ENCODE measurements around the gene TAOK3.
"Not testable (repeated sequence)": the region's sequence is repeated elsewhere in the genome, so short reads cannot be mapped to it uniquely, and the experiment has no call there.

The TAOK3 gene

GRCh38 chr12:118372541-118373495 is at the start of gene TAOK3:
TAOK3 (minus strand) TSS chr12:118372907; CDS start chr12:118255567, 117,340 bp downstream.
- peak; percentile 95 to 96 for DNase-seq

DNA sequence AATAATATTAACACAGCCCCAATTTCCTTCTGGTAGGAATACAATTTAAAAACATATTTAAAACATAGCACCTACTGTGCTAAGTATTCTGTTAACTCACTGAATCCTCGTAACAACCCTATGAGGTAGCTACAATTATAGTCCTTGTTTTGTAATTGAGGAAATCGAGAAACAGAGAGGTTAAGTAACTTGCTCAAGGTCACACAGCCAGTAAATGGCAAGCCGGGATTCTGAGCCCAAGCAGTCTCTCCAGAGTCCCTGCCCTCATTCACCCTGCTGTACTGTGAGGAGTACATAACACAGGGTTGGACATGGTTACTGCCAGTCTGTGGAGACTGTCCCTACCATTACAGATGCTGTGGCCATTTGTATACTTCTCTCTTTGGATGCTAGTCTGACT is 48.0 kb upstream of the TAOK3 start:
- no peak for DNase-seq

- DNase-seq, result no peak
Measured at GRCh38 chr12:118418385-118419057, 45.8 kb upstream of the TAOK3 start.

- DNase-seq, result no peak
Measured at GRCh38 chr12:118417942-118418341, 45.2 kb upstream of the TAOK3 start.

DNA sequence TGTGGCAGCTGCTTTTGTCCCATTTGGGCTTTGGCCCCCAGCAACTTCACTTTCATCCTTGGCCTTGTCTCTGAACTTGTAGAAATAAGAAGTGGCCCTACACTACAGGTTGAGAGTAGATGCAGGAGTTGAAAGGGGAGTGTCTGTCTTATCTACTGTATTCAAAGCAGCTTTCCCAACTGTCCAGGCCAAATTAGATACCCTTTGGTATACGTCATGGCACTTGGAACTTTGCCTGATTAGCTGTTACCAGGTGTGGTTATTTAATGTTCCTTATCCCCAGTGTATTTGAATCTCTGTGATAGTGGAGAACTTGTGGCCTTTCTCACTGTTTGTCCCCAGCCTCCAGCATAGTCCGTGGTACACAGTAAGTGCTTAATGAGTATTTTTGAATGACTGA is 37.1 kb upstream of the TAOK3 start:
- no peak for DNase-seq

- DNase-seq, result not testable (repeated sequence)
Measured at GRCh38 chr12:118408241-118408640, 35.5 kb upstream of the TAOK3 start.

- peak; percentile 43 to 47 for DNase-seq
Measured at GRCh38 chr12:118404876-118405521, 32.3 kb upstream of the TAOK3 start.

- no peak for DNase-seq
Measured at GRCh38 chr12:118402251-118402650, 29.5 kb upstream of the TAOK3 start.

- no peak for DNase-seq
Measured at GRCh38 chr12:118398940-118399339, 26.2 kb upstream of the TAOK3 start.

DNA sequence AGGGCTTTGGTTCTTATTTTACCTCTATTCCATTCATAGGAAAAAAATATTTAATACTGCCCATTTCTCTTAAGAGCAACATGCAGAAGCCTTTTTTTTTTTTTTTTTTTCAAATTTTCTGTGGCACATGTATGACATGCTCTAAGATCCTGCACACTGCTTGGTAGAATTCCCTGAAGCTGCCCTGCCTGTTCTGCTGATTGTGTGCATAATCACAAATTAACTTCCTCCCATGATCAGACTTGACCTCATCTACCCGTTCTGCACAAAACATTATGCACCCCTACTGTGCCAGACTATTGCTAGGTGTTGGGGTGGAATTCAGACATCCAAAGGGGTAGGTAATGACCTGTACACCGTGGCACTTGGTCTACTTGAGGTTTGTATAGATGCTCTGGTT is 25.8 kb upstream of the TAOK3 start:
- no peak for DNase-seq

- DNase-seq, result no peak
Measured at GRCh38 chr12:118397708-118398440, 25.2 kb upstream of the TAOK3 start.

DNA sequence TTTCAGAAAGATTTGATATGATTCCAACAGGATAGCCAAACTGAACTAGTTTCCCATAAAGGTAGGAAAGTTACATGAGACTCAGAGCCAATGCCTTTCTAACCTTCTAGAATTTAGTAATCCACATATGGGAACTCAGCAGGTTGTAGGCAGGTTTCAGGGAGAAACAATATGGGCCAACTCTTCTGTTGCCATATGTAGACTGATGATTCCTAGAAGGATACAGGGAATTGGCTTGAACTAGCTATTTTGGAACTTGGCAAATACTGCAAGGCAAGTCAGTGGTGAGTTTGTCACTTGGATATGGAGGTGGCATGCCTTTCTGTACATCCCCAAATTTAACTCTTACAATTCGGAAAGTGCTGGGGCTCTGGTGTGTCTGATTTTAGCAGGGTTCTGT is 19.1 kb upstream of the TAOK3 start:
- DNase-seq, result no peak

DNA sequence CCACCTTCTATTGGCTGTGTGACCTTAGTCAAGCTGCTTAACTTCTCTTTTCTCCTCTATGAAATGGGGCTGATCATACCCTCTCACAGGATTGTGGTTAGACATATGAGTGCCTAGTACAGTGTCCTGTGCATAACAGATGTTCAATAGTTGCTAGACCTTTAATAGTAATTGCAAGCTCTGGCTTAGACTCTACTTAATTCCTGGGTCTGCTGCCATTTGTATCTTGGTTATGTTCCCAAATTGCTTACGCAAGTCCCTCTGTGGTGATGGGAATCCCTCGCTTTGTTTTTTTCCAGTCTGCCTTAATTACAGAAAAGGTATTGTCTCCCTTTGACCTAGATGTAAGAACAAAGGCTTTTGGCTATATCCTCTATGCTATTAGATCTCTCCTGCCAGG is 18.7 kb upstream of the TAOK3 start:
- DNase-seq, result no peak

DNA sequence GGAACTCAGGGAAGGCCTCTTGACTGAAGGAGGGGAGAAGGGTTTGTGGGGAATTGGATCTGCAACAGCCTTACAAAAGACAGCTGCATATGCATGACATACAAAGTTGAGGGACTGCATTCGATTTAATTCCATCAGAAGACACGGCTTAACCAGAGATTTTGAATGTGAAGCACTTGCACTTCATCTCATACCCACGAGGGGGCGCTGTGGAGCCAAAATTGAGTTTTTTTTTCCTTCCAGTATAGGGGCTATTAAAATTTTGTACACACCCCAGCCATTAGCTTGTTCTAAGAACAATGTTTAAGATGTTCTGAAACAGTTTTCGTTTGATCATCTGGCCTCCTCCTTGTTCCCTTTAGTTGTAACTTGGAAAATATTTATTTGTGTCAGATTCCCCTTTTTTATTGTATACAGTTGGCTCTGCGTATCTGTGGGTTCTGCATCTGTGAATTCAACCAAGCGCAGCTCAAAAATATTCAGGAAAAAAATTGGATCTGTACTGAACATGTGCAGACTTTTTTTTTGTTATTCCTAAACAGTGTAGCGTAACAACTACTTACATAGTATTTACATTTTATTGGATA is 5.3 kb upstream of the TAOK3 start:
- DNase-seq, result peak; percentile 43 to 52

- DNase-seq, result no peak
Measured at GRCh38 chr12:118377021-118377883, 4.5 kb upstream of the TAOK3 start.

- peak; percentile 84 to 85 for DNase-seq
Measured at GRCh38 chr12:118376089-118377020, 3.6 kb upstream of the TAOK3 start, which contains the start of gene SUDS3. SUDS3 (plus strand) TSS chr12:118376555; CDS start chr12:118376692, 137 bp downstream.

- DNase-seq, result no peak
Measured at GRCh38 chr12:118375348-118375747, 2.6 kb upstream of the TAOK3 start.

DNA sequence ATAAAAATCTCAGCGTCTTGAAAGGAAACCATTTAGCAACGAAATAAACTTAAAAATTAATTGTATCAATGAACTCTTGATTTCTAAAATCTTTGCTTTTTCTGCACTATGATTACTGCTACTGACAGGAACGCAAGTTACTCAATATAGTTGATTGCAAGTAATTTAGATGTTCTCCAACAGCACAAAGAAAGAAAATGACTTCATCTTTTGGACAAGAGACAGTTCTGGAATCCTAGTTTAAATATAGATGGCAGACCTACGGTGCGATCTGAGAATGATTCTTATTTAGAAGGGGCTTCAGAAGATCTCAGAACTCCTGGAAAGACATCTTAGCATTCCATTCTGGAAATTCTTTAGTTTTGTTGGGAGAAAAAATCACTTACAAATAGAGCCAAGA is 2.2 kb upstream of the TAOK3 start:
- DNase-seq, result no peak

DNA sequence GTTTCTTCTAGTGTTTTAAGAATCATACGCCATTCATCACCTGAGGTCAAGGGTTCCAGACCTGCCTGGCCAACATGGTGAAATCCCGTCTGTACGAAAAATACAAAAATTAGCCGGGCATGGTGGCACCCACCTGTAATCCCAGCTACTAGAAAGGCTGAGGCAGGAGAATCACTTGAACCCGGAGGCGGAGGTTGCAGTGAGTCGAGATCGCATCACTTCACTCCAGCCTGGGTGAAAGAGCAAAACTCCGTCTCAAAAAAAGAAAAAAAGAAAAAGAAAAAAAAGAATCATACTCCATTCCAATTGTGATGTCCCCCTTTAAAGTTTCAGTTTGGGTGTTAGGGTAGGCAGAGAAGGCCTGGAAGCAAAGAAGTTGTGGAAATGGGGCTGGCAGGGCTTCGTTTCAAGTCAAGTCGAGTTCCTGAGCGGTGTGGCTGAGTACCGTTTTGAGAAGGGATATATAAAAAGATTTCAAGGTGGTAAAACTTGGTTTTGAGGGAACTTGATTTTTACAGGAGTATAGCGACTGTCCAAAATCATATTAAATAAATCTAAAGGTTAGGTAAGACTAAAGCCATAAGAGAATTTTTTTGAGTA is 1.5 kb upstream of the TAOK3 start:
- no peak for DNase-seq

GRCh38 chr12:118373616-118374015 is 909 bp upstream of the TAOK3 start:
- no peak for DNase-seq

All from NCI-H2081 (cell line).